KOPT-K1 (cell line): Measurements from ENCODE around the gene B3GNT2.
"Not testable (repeated sequence)": the region's sequence is repeated elsewhere in the genome, so short reads cannot be mapped to it uniquely, and the experiment has no call there.

ENCODE experiments used
- H3K27ac ChIP-seq: fragments of 200-600 bp; sonication (generic); 2 replicates; pipeline ENCODE4 v1.5.1; 2016; ENCODE audit warnings: antibody characterized with exemption, mild to moderate bottlenecking, low read depth, low read length; ENCODE audit not compliant: poor library complexity, severe bottlenecking
- H3K36me3 ChIP-seq: fragments of 200-600 bp; sonication (generic); 2 replicates; pipeline ENCODE4 v1.5.1; 2017; ENCODE audit warnings: antibody characterized with exemption, mild to moderate bottlenecking, low read length, moderate library complexity; ENCODE audit not compliant: insufficient read depth
- H3K9me3 ChIP-seq: fragments of 200-600 bp; sonication (generic); 2 replicates; pipeline ENCODE4 v1.5.1; 2017; ENCODE audit warnings: antibody characterized with exemption, low read length, mild to moderate bottlenecking; ENCODE audit not compliant: insufficient read depth, poor library complexity, severe bottlenecking

B3GNT2 gene

DNA sequence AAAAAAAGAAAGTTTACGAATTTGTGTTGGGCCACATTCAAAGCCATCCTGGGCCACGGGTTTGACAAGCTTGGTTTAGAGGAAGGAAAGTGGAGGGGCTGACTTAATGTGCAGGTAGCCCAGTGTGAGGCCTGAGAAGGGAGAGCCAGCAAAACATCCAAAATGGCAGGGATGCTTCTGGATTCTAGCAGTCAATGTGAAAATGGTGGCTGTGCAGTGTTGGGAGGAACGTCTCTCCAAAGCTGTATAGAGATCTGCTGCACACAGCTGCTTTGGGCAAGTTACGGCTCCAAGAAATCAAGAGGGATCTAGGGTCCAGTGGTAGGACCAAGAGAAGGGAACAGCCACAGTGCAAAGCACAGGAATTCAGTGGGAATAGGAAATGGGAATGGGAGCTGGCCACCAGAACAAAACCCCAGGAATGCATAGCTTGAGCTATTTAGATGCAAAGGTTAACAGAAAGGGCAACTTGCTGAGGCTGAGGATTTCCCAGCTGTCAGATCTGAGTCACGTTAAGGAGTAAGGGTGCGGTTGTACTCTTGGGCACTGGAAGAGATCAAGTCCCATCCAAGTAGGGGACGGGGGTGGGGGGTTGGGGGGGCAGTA, 70.6 kb downstream of the B3GNT2 start:
- Histone ChIP-seq H3K9me3 (peaks cover 9% of the 10 kb centered on the region), H3K36me3 (no peaks in the 10 kb centered on the region), H3K27ac (no peak overlapping the region)

DNA sequence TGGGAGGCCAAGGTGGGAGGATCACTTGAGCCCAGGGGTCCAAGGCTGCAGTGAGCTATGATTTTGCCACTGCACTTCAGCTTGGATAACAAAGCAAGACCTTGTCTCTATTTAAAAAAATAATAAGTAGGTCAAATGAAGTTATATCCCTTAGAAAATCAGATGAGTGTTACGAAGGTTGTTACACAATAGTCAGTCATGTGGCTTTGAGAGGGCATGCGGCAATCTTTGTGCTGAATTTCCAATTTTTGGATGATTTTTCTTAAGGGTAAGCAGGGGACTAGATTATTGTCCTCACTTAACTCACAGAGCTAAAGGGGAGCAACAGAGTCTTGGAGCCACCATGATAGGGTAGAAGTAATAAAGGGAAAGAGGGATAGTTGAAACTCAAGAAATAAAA, 71.8 kb downstream of the B3GNT2 start:
- H3K27ac ChIP-seq: no peak overlapping the region
- H3K36me3 ChIP-seq: no peaks in the 10 kb centered on the region
- H3K9me3 ChIP-seq: peaks cover 9% of the 10 kb centered on the region

DNA sequence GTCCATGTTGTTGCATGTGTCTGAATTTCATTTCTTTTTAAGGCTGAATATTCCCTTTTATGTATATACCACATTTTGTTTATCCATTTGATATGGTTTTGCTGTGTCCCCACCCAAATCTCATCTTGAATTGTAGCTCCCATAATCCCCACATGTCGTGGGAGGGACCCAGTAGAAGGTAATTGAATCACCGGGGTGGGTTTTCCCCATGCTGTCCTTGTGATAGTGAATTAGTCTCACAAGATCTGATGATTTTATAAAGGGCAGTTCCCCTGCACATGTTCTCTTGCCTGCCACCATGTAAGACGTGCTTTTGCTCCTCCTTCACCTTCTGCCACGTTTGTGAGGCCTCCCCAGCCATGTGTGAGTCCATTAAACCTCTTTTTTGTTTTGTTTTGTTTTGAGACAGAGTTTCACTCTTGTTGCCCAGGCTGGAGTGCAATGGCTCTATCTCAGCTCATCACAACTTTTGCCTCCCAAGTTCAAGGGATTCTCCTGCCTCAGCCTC, 72.8 kb downstream of the B3GNT2 start:
- H3K9me3 ChIP-seq, H3K27ac ChIP-seq, H3K36me3 ChIP-seq: not testable (repeated sequence)

DNA sequence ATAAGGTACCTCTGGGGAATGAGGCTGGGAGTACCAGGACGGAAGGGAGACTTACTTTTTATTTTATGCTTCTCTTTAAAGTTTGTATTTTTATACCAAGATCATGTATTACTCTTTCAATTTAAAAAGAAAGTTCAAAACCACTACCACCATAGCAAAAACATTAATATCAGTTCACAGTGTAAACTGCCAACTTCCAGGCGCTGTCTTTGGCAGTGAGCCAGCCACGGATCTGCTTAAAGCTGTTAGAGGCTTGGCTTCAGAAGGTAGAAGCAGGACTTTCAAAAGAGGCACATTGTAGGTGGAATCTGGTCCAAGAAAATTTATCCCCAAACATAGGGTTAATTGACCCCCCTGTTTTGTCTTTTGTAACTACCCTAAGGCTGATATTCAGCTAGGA, 74.8 kb downstream of the B3GNT2 start:
- H3K9me3 ChIP-seq: peaks cover 14% of the 10 kb centered on the region
- no peak overlapping the region for H3K27ac ChIP-seq
- no peaks in the 10 kb centered on the region for H3K36me3 ChIP-seq
